GF-D8 (cell line): ENCODE data around the gene NDC80.

Source experiments
- DNase-seq: peaks from one replicate; lab custom pipeline; 2025; lab: John Stamatoyannopoulos, UW

Gene NDC80

DNA sequence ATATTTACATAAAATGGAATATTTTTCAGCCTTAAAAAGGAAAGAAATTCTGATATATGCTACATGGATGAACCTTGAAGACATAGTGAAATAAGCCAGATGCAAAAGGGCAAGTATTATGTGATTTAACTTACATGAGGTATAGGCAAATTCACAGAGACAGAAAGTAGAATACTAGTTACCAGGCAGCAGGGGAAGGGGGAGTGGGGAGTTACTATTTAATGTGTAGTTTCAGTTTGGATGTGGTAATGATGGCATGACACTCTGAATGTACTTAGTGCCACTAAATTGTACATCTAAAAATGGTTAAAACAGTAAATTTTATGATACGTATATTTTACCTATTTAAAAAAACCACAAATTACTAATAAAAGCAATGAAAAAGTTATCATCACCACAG is 12.1 kb upstream of the NDC80 start:
- no peak for DNase-seq

DNA sequence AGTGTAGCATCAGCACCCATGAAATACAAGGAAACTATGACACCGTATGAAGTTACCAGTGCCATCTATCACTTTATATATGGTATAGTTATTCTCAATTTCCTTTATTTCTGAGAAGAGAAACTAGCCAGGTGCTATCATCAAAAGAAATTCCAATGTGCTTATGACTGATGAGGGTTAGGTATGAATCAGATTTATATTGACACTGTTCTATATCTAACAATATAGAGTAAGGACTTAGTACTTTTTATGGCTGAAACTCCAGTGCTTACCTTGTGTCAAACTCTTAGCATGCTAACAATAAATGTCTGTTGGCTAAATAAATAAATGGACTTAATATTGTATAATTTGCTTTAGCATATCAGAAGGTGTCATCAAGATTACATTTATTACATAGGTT is 7.0 kb upstream of the NDC80 start:
- DNase-seq: no peak

DNA sequence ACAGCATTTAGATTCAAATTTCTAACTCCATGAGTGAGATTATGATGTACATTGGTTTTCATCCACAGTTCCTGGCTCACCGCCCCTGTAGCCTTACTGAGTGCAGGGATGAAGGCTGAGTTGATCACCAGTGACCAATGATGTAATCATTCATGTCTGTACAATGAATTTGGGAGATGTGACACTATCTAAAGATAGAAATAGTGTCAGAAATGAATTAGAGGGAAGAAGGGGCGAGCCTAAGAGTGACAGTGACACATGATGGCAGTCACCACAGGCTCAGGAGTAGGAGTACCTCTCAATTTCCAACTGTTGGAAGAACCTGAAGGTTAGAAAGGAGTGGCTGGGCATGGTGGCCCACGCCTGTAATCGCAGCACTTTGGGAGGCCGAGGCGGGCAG is 3.2 kb upstream of the NDC80 start:
- no peak for DNase-seq

DNA sequence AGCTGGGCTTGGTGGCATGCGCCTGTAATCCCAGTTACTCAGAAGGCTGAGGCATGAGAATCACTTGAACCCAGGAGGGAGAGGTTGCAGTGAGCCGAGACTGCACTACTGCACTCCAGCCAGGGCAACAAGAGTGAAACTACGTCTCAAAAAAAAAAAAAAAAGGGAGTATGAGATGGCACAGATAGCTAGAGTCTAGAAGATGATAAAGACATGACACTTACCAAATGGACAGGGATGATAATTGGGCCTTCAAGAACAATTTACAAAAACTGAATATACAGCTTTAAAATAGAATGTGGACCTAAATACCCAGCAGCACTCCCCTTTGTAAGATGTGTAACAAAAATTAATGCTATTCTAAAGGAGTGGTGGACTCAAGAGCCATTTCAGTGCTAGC is 2.8 kb upstream of the NDC80 start:
- DNase-seq: no peak

DNA sequence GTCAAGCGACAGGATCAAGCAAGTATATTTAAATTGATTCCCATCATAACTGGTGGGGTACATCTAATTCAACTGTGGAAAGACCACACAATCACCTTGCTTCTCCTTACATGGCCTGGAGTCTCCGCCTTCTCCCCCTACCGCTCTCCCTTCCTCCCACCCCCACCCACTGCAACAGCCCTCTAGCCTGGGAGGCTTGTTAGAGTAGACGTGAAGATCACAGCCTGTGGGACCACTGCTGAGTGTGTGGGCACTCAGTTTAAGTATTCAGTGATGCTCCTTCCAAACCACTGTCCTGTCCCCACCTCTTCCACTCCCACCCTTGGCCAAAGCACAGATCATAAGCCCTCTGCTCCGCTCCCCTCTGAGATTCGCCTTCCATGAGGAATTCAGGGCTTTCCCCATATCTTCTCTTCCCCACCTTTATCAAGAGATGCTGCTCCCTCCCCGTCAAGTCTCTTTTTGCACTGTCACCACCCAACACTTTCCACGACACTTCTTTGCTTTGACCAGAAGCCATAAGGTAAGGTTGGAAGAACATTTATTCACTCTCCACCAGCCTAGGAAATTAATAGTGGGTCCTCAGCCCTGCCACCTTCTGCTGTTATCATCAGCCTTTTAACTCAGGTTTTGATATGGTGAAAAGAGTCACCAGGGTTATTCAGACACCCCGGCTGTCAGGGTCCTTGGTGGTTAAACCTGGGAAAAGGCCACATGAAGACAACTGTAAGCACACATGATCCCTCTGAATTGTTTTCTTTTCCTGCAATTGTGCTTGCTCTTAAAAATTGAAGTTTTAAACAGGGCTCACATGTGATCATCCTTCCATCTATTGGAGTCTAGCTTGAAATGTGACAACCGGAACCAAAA is 1.8 kb upstream of the NDC80 start:
- DNase-seq: no peak

DNA sequence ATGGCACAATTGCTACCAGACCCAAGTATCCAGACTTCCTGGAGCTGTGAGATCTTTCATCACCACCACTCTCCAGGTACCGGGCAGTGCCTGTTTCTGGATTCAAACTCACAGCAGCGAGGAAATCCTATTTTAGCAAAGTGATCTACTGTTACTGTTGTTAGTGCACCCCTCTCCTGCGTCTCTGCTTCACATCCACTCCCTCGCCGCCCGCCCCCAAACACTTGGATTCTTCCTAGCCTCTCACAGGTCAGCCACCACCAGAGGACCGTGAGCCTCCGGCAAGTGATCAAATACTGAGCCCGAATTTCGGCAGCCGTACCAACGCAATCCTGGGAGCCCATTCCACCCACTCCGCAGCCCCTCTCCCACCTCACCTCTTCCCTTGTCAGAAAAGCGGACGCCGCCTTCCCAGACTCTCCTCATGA is 571 bp upstream of the NDC80 start:
- DNase-seq: peak; percentile 67

DNA sequence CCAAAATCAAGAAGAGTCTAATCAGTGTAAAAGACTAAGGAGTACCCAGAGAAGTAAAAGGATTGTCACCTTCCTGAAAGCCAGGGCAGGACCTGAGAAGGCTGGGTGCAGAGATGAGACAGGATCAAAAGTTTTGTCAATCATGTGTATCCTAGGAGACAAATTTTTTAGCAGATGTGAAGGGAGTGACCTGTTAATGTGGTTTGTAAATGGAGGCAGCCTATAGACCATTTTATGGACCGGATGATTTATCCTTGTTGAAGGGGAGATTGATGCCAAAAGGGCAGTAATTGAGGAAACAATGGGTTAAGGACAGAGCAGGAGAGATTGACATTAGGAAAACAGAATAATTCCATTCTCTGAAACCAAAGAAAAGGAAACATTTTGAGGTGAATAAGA is 813 bp downstream of the NDC80 start:
- no peak for DNase-seq

DNA sequence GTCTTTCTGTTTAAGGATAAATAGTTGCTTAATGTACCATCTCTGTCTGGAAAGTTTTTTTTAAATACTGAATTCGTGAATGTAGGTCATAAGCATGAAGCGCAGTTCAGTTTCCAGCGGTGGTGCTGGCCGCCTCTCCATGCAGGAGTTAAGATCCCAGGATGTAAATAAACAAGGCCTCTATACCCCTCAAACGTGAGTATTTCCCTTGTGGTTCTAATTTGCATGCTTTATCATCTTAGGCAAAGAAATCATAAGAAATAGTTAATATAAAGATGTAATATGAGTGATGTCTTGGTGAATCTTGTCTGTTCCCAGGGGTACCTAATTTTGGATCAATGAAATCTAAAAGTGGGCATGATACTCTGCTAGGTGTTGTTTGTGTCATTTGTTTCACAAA is 1.5 kb downstream of the NDC80 start:
- DNase-seq: no peak

DNA sequence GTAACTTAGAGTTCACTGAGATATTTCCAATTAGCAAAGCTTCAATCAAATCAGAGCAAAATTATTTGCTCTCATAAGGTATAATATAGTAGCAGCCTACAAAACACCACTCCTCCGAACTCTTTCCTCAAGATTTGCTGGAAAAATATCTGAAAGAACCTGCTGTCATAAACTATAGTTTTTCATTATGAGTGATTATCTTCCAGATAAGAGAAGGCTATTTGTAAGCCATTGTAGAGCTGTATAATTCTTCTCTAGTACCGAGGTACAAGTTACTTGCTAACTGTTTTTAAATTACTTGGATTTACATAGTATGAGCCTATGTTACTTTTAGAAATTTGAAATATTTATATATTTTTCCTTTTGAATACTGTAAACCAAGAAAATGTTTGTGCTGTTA is 2.1 kb downstream of the NDC80 start:
- DNase-seq: no peak

DNA sequence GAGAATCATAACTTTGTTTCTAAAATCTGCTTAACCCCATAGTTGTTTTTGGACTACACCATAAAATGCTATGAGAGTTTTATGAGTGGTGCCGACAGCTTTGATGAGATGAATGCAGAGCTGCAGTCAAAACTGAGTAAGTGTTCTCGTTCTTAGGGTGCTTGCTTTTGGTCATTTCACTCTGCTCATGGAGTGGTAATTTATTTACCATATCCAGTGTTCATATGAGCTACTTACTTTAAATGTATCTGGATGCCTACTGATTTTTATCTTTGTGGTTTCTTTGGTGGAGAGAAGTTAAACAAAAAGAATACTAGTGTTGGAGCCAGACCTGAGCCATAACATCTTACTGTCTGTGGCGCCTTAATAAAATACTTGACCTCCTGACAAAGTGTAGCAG is 16.4 kb downstream of the NDC80 start:
- no peak for DNase-seq

DNA sequence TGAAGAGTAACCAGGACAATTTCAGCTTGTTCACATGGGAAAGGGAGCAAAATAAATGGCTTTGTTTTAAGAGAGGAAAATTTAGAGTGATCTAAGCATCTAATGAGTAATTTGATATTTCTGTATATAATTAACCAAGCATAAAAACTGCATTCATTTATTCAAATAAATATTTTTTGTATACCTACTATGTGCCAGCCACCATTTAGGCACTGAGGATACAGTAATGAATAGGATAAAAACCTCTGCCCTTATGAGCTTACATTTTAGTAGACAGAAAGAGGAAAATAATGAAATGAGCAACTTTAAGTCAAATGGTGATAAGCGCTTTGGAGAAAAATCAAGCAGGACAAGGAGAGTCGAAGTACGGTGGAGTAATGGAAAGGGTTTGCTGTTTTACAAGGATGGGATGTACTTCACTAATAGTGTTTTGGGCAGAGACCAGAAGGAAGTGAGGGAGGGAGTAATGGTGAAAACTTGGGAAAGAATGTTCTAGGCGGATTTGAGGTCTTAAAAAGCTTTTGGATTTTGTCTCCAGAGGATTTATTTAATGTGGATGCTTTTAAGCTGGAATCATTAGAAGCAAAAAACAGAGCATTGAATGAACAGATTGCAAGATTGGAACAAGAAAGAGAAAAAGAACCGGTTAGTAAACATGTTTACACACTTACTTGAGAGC is 17.4 kb downstream of the NDC80 start:
- no peak for DNase-seq

DNA sequence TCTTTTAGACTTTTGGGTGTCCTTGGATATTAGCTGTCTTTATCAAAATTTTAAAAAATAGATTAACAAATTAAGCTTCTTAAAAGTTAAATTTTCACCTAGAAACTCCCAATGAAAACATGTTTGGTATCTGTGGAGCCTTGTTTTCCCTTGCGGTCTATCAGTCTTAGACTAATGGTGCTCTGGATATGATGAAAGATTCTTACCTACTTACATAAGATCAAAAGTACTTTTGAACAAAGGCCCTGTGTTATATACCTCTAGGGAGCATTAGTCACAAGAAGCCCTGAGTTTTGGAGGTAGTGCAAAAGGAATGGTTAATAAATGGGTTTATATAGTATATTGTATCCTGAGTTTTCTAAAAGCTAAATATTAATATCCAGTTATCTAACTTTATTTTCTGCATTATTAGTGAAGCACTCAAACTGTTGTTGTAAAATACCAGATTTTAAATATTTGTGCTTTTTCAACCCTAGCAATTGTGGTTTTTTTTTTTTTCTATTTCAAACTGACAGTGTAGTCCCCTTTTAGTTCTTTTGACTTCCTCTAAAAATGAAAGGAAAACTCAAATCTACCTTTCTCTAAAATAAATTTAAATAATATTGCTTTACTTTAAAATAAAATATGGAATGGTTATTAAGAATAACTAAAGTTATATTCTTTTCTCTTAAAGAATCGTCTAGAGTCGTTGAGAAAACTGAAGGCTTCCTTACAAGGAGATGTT is 18.1 kb downstream of the NDC80 start:
- no peak for DNase-seq

DNA sequence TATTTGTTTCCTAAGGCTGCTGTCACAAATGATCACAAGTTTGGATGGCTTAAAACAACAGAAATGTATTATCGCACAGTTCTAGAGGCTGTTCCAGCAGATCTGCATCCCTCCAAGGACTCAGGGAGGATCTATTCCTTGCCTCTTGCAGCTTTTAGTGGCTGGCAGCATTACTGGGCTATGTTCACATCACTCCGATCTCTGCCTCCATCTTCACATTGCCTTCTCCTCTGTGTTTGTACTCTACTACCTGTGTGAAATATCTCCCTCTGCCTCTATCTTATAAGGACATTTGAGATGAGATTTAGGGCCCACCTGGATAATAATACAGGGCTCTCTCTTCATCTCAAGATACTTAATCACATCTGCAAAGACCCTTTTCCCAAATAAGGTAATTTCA is 18.9 kb downstream of the NDC80 start:
- DNase-seq: no peak

DNA sequence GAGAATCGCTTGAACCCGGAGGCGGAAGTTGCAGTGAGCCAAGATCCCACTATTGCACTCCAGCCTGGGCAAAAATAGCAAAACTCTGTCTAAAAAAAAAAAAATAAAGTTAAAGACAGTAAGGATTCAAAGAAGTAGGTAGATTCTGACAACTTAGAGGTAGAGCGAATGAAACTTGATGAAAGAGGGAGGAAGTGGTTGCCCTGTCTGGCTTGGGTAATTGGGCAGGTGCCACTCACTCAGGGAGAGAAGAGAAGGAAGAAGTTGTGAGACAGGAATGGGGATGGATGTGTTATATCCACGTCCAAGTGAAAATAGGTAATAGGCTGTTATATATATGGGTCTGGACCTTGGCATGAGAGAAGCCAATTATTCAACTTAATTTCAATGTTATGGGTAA is 26.3 kb downstream of the NDC80 start:
- no peak for DNase-seq

DNA sequence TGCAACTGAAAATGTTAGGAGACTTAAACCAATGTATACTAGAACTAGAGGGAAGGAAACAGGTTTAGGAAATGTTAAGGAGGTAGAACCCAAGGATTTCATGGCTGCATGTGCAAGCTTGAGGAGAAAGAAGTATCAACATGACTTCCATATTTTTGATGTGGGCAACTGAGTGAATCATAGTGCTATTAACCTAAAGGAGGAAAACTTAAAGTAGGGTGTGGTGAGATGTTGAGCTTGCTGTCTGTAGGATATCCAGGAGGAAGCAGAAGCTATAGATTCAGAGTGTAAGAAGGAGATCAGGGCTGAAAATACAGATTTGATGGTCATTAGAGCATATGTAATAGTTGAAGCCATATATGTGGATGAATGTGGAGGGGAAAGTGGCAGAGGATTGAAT is 31.5 kb downstream of the NDC80 start:
- no peak for DNase-seq

DNA sequence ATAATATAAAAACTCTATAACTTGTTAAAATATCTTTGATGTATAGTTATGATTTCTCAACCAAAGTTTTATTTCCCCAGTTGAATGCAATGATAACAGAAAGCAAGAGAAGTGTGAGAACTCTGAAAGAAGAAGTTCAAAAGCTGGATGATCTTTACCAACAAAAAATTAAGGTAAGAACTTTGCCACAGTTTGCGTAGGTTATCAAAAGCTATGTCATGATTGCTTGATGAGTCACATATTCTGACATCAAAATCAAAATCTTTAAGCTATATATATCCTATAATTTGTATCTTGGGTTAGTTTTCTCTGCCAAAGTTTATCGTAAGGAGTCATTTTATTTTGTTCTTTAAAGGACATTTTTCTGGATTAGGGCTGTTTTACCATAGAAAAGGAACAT is 35.0 kb downstream of the NDC80 start:
- DNase-seq: no peak

DNA sequence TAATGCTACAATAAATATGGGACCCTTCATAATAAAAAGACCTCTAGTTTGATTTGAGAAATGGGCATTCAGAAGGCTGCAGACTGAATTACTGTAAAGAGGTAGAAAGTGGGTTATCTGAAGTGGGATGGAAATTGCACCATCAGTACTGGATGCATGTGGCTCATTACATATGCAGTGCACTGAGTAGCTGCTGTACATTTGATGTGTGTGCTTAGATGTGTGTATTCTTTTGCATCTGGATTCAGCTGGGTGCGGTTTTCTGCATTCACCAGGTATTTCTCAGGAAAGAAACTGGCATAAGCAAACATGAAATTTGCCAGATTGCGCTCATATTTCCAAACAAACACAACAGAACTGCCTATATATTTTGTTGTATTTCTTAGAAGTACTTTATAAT is 38.2 kb downstream of the NDC80 start:
- no peak for DNase-seq

DNA sequence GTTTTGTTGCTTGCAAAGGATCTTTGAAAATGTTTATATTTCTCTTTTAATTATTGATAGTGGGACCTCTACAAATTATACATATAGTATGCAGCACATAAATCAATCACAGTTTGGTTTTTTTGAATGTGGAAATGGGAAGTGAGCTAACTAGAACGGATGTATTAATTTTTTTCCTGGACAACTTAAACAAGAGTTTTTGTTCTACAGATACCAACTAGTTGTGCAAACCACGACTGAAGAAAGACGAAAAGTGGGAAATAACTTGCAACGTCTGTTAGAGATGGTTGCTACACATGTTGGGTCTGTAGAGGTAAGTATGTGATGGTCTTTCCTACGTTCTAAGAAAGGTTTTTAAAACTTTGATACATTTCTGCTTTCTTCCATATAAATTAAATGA is 39.2 kb downstream of the NDC80 start:
- peak; percentile 84 for DNase-seq

DNA sequence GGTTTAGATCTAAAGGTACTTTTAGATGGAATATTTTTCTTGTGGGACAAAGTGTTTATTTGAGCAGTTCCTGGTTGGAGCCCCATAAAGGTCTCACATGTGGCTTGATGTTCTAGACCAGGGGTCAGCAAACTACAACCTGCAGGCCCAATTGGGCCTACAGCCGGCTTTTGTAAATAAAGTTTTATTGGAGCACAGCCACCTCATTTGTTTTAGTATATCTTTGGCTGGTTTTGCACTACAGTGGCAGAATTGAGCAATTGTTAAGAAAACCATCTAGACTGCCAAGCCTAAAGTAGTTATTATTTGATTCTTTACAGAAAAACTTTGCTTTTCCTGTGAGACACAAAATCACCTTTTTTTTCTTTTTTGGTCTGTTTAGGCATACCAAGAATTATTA is 41.6 kb downstream of the NDC80 start:
- no peak for DNase-seq

DNA sequence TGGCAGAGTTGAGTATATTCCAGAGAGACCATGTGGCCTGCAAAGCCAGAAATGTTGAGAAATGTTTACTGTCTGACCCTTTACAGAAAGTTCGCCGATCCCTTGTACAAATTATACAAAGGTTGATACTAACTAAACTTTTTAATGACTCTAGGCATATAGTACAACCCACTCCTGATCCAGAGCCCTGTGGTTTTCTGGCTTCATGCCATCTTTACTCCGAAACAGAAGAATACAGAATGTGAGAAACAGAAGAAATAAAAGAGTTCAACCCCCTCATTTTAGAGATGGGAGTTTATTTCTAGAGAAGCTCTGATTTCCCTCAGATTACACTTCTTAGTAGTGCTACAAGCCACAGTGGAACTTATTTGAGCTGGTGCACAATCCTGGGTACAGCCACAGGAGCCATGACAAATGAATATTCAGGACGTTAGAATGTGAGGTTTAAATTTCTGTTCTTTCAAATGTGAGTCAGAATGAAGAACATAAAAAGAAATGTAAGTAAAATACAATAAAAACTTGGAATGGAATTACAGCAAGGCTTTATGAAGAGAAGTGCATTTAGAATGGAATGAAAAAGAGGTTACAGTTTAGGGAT is 46.1 kb downstream of the NDC80 start:
- no peak for DNase-seq

DNA sequence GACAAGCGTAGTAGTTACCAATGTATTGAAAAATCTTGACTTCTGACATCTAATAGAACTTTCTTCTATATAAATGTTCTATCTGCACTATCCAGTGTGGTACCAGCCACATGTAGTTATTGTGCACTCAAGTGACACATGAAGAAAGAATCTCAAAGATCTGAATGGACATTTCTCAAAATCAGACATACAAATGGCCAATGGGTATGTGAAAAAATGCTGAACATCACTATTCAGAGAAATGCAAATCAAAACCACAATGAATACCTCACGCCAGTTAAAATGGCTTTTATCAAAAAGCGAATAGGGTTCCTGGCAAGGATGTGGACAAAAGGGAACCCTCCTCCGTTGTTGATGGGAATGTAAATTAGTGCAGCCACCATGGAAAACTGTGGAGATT is 46.7 kb downstream of the NDC80 start:
- DNase-seq: no peak

DNA sequence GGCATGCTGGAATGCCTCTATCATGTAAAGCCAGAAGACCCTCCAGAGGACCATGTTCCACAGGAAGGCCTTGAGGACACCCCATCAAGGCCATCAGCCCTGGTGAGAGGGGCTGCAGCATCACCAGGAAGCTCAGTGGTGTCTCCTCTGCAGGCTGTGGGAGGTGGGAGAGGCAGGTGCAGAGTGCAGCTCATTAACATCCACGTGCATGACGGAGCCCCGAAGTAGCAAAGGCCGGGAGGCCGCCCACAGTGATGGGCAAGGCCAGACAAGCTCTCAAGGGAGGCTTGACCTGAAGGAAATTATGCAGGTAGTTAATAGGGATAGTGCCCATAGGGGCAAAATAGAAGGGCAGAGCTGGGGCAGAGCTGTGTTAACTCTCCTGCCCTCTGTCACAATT is 53.9 kb downstream of the NDC80 start:
- DNase-seq: no peak

DNA sequence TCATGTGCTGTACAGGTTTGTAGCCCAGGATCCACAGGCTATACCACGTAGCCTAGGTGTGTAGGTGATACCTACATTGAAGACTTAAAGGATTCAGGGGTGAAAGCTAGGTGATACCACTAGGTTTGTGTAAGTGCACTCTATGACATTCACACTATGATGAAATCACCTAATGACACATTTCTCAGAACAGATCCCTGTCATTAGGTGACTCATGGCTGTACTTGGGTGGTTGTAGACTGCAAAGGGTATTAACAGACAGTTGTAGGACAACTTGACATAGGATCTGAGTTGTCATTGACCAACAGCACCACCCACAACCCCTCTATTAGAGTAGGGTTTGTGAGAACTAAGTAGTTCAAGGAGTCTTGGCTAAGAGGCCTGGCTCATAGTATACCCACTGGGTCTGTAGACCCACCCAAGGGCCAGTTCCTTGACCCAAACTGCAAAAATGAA is 56.5 kb downstream of the NDC80 start:
- DNase-seq: no peak
